Mesenchymal stem cell (in vitro differentiated cells and primary cell): ENCODE results near the gene TIMM22.

Source experiments
- DNase-seq: peaks from one replicate; pipeline ENCODE4 v3.0.0-alpha.2; 2013
- H2AFZ ChIP-seq: one replicate; pipeline ENCODE4 v1.6.1; 2013; ENCODE audit warnings: low read depth, mild to moderate bottlenecking, control low read depth, inconsistent platforms, low read length, moderate library complexity
- H2AK5ac ChIP-seq: 2 replicates; pipeline ENCODE4 v1.6.1; 2013; ENCODE audit warnings: low read length, moderate library complexity, mild to moderate bottlenecking, inconsistent platforms; ENCODE audit not compliant: severe bottlenecking
- H2BK120ac ChIP-seq: one replicate; pipeline ENCODE4 v1.6.1; 2013; ENCODE audit warnings: low read depth, mild to moderate bottlenecking, inconsistent platforms, low read length, moderate library complexity
- H2BK12ac ChIP-seq, 2 experiments: one replicate each; pipeline ENCODE4 v1.6.1; 2013; ENCODE audit warnings: inconsistent platforms in 2 of 2, low read length in 2 of 2, mild to moderate bottlenecking in 2 of 2, moderate library complexity in 2 of 2, control low read depth in 1 of 2
- H2BK15ac ChIP-seq: one replicate; pipeline ENCODE4 v1.6.1; 2013; ENCODE audit warnings: mild to moderate bottlenecking, low read depth, inconsistent platforms; ENCODE audit not compliant: poor library complexity, severe bottlenecking
- H2BK5ac ChIP-seq: 2 replicates; pipeline ENCODE4 v1.6.1; 2013; ENCODE audit warnings: low read depth, mild to moderate bottlenecking, low read length, control low read depth, inconsistent platforms; ENCODE audit not compliant: poor library complexity, severe bottlenecking
- H3K14ac ChIP-seq, 2 experiments: one replicate each; pipeline ENCODE4 v1.6.1; 2013; ENCODE audit warnings: inconsistent platforms in 2 of 2, low read length in 2 of 2, control low read depth in 1 of 2, mild to moderate bottlenecking in 1 of 2, moderate library complexity in 1 of 2
- H3K18ac ChIP-seq, 2 experiments: one replicate each; pipeline ENCODE4 v1.6.1; 2013; ENCODE audit warnings: inconsistent platforms in 2 of 2, low read length in 2 of 2, control low read depth in 1 of 2, low read depth in 1 of 2, mild to moderate bottlenecking in 1 of 2
- H3K23ac ChIP-seq, 2 experiments: one replicate each; pipeline ENCODE4 v1.6.1; 2013; ENCODE audit warnings: inconsistent platforms in 2 of 2, low read length in 2 of 2, mild to moderate bottlenecking in 2 of 2, moderate library complexity in 2 of 2, control low read depth in 1 of 2
- H3K27ac ChIP-seq: 2 replicates; pipeline ENCODE4 v1.5.1; 2013; ENCODE audit warnings: mild to moderate bottlenecking, moderate library complexity, low read length, control low read depth, inconsistent platforms; ENCODE audit not compliant: poor library complexity, severe bottlenecking
- H3K27me3 ChIP-seq, 2 experiments: 2 replicates each; pipeline versions ENCODE4 v1.6.1 to v1.7.0; 2013; ENCODE audit warnings: low read length in 2 of 2, mild to moderate bottlenecking in 2 of 2, moderate library complexity in 2 of 2, control low read depth in 1 of 2, inconsistent platforms in 1 of 2; ENCODE audit not compliant: control insufficient read depth in 1 of 2, insufficient read depth in 1 of 2
- H3K36me3 ChIP-seq, 2 experiments: 2 replicates each; pipeline versions ENCODE4 v1.6.1 to v1.7.0; 2013; ENCODE audit warnings: low read length in 2 of 2, control low read depth in 1 of 2, inconsistent platforms in 1 of 2, low read depth in 1 of 2, mild to moderate bottlenecking in 1 of 2; ENCODE audit not compliant: insufficient read depth in 2 of 2, control insufficient read depth in 1 of 2
- H3K4ac ChIP-seq, 2 experiments: one replicate each; pipeline ENCODE4 v1.6.1; 2013; ENCODE audit warnings: inconsistent platforms in 2 of 2, low read length in 2 of 2, mild to moderate bottlenecking in 2 of 2, moderate library complexity in 2 of 2, control low read depth in 1 of 2, low read depth in 1 of 2
- H3K4me1 ChIP-seq: 2 replicates; pipeline ENCODE4 v1.6.1; 2013; ENCODE audit warnings: low read depth, low read length, control low read depth; ENCODE audit not compliant: control insufficient read depth, insufficient read depth
- H3K4me2 ChIP-seq: 2 replicates; pipeline ENCODE4 v1.6.1; 2013; ENCODE audit warnings: low read length, mild to moderate bottlenecking, inconsistent platforms; ENCODE audit not compliant: poor library complexity, severe bottlenecking
- H3K4me3 ChIP-seq, 2 experiments: 2 replicates each; pipeline versions ENCODE4 v1.5.1 to v1.7.0; 2013; ENCODE audit warnings: low read length in 2 of 2, mild to moderate bottlenecking in 2 of 2, control low read depth in 1 of 2, low read depth in 1 of 2; ENCODE audit not compliant: insufficient read depth in 1 of 2
- H3K79me1 ChIP-seq: replicated peaks from 2 replicates; pipeline ENCODE4 v1.6.1; 2013; ENCODE audit warnings: mild to moderate bottlenecking, control low read depth, low read length, inconsistent platforms; ENCODE audit not compliant: poor library complexity, severe bottlenecking
- H3K9ac ChIP-seq: 2 replicates; pipeline ENCODE4 v1.7.0; 2013; ENCODE audit warnings: mild to moderate bottlenecking, low read length, moderate library complexity
- H3K9me3 ChIP-seq: 2 replicates; pipeline ENCODE4 v1.7.0; 2013; ENCODE audit warnings: mild to moderate bottlenecking, low read length; ENCODE audit not compliant: control insufficient read depth
- H4K8ac ChIP-seq: one replicate; pipeline ENCODE4 v1.6.1; 2013; ENCODE audit warnings: inconsistent platforms, mild to moderate bottlenecking, low read length, moderate library complexity
- H4K91ac ChIP-seq: one replicate; pipeline ENCODE4 v1.6.1; 2013; ENCODE audit warnings: mild to moderate bottlenecking, low read length, inconsistent platforms
- WGBS: methylation state at CpG from one replicate; pipeline ENCODE4 v1.1.7; 2013; ENCODE audit warnings: mixed read lengths; 5-methylcytosine and 5-hydroxymethylcytosine counted together

The TIMM22 gene

DNA sequence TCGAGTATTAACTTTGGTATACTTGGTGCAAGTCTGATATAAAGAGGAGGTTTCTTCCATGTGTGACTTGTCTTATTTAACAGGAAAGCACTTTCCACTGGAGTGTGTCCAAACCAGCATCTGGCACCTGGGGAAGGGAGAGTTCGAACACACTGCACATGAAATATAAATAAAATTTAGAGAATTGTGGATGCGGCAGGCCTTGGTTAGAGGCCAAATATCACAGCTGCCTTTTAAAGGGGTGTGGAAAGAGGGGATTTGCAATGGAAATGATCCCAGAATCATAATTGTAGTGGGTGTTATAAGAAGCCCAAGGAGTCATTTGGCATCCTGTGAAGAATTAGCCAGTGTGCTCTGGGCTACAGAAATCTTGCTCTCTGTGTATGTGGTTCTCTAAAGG lies 13.0 kb upstream of the TIMM22 start:
- Histone ChIP-seq H3K4me3 (no peak overlapping the region), H3K4me1 (peaks cover 9% of the 10 kb centered on the region), H2BK120ac (no peak overlapping the region), H3K18ac (no peak overlapping the region), H3K9me3 (no peaks in the 10 kb centered on the region), H3K36me3 (no peaks in the 10 kb centered on the region), H3K79me1 (no peaks in the 10 kb centered on the region), H3K4me2 (no peak overlapping the region), H3K27me3 (no peaks in the 10 kb centered on the region), H2AK5ac (no peak overlapping the region), H3K4ac (no peak overlapping the region), H2BK15ac (no peak overlapping the region), H3K23ac (no peak overlapping the region), H2AFZ (no peak overlapping the region), H2BK12ac (no peak overlapping the region), H3K14ac (no peak overlapping the region), H3K9ac (no peak overlapping the region), H2BK5ac (no peak overlapping the region), H4K8ac (no peak overlapping the region), H4K91ac (no peak overlapping the region), H3K27ac (no peak overlapping the region)
- WGBS = 91% methylated on average over 3 of the region's 3 CpGs
- no peak for DNase-seq

DNA sequence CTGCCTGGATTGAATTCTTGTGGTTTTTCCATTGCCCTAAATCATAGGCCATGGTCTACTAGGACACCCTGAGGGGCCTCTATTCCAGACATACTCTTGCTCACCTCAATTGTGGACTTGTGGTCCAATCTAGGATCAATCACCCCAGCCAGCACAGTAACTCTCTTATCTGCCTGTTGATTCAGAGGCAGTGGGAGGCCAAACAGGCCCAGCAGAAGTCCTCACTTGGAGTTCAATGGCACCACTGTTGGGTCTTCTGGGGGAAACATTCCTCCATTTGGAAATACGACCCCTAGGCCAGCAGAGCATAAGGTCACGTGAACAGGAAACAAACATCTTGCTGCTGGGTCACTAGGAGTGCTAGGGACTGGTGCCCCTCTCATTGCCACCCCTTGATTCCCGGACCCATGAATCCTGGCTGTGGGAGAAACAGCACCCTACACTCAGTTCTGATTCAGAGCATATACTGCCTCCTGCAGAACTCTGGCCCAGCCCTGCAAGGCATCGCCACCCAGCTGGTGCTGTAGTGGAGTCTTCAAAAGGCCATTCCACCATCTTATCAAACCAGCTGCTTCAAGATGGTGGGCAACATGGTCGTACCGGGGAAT lies 10.5 kb upstream of the TIMM22 start:
- H2BK120ac ChIP-seq = no peak overlapping the region
- no peaks in the 10 kb centered on the region for H3K36me3 ChIP-seq
- WGBS = 84% methylated on average over 6 of the region's 6 CpGs
- H3K14ac ChIP-seq = no peak overlapping the region
- DNase-seq = no peak
- no peak overlapping the region for H2AK5ac ChIP-seq
- no peak overlapping the region for H3K4ac ChIP-seq
- H3K4me2 ChIP-seq = no peak overlapping the region
- H3K27me3 ChIP-seq = no peaks in the 10 kb centered on the region
- H2AFZ ChIP-seq = no peak overlapping the region
- no peak overlapping the region for H4K91ac ChIP-seq
- no peak overlapping the region for H3K23ac ChIP-seq
- no peak overlapping the region for H2BK12ac ChIP-seq
- H3K9ac ChIP-seq = no peak overlapping the region
- H2BK5ac ChIP-seq = no peak overlapping the region
- no peak overlapping the region for H2BK15ac ChIP-seq
- H4K8ac ChIP-seq = no peak overlapping the region
- H3K79me1 ChIP-seq = no peaks in the 10 kb centered on the region
- H3K4me1 ChIP-seq = peaks cover 2% of the 10 kb centered on the region
- H3K18ac ChIP-seq = no peak overlapping the region
- H3K4me3 ChIP-seq = no peak overlapping the region
- H3K27ac ChIP-seq = no peak overlapping the region
- H3K9me3 ChIP-seq = no peaks in the 10 kb centered on the region

DNA sequence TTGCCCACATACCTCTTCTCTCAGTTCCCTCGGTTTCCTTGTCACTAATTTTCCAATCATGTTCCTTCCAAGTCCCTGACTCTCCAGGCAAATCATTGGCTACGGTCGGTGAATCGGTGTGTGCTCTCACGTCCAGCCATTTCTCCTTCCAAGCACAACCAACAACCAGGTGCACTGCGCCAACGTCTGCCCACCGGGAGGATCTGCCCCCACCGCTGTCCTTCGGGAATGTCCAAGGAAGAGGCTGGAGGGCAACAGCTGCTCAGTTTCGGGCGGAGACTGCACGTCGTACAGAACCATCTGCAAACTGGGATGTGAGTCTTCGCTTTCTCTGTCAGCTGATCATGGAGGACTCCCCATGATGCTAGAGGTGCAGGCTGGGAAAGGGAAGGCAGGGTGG lies 9.0 kb upstream of the TIMM22 start:
- Histone ChIP-seq H2AFZ (no peak overlapping the region), H3K4me1 (peaks cover 2% of the 10 kb centered on the region), H3K23ac (no peak overlapping the region), H3K14ac (no peak overlapping the region), H3K4ac (no peak overlapping the region), H2BK120ac (no peak overlapping the region), H3K36me3 (peaks cover 0 to 3% of the 10 kb centered on the region in 2 experiments), H3K18ac (no peak overlapping the region), H3K27ac (no peak overlapping the region), H4K8ac (no peak overlapping the region), H2BK5ac (no peak overlapping the region), H3K27me3 (no peaks in the 10 kb centered on the region), H3K9me3 (no peaks in the 10 kb centered on the region), H3K9ac (no peak overlapping the region), H2BK12ac (no peak overlapping the region), H3K4me3 (no peak overlapping the region), H4K91ac (no peak overlapping the region), H2BK15ac (no peak overlapping the region), H3K4me2 (no peak overlapping the region), H3K79me1 (no peaks in the 10 kb centered on the region), H2AK5ac (no peak overlapping the region)
- WGBS = 96% methylated on average over 15 of the region's 15 CpGs
- no peak for DNase-seq

DNA sequence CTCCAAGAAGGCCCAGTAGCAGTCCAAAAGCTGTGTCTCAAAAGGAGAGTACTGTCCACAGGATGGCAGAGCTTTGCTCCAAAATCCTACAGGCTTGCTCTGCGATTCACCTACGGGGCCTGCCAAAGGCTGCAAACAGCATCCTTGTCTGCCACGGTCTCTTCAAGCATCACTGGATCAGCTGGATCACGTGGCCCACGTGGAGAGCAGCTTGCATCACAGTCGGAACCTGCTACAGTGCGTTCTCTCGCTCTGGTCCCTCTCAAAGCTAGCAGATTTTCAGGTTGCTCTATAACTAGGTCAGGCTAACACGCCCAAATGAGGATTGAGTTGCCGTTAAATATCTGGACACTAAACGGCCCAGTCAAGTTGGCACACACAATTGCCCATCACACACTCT lies 8.4 kb upstream of the TIMM22 start:
- no peaks in the 10 kb centered on the region for H3K79me1 ChIP-seq
- H3K27me3 ChIP-seq = no peaks in the 10 kb centered on the region
- no peak overlapping the region for H2BK5ac ChIP-seq
- no peak overlapping the region for H3K23ac ChIP-seq
- no peak overlapping the region for H3K14ac ChIP-seq
- DNase-seq = no peak
- no peak overlapping the region for H2BK12ac ChIP-seq
- H3K36me3 ChIP-seq = peaks cover 0 to 3% of the 10 kb centered on the region in 2 experiments
- H2BK15ac ChIP-seq = no peak overlapping the region
- H3K4me1 ChIP-seq = peaks cover 2% of the 10 kb centered on the region
- H3K4ac ChIP-seq = no peak overlapping the region
- no peak overlapping the region for H3K27ac ChIP-seq
- 89% methylated on average over 11 of the region's 11 CpGs for WGBS
- no peaks in the 10 kb centered on the region for H3K9me3 ChIP-seq
- no peak overlapping the region for H3K18ac ChIP-seq
- H3K4me2 ChIP-seq = no peak overlapping the region
- no peak overlapping the region for H3K9ac ChIP-seq
- H2AK5ac ChIP-seq = no peak overlapping the region
- H4K8ac ChIP-seq = no peak overlapping the region
- H3K4me3 ChIP-seq = no peak overlapping the region
- H2AFZ ChIP-seq = no peak overlapping the region
- H4K91ac ChIP-seq = no peak overlapping the region
- no peak overlapping the region for H2BK120ac ChIP-seq
